ENCODE data around the gene GPLD1.

Gene GPLD1

DNA sequence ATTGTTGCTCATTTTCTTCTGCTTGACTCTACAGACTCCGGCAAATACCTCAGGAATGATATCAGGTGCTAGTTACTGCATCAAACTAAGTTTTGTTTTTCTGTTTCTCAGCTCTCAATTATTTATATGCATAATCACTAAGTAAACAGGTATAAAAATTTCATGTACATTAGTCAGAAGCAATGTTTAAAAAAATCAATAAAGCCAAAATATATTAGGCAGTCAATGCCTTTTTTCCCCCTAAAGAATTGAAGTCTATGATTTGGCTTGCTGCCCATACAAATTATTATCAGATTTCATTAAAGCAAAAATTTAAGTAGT is 107.2 kb downstream of the GPLD1 start:
- Histone ChIP-seq H4K20me1 (ENCODE audit: insufficient read depth, low read length) (no peaks in the 10 kb centered on the region), H3K4me3 (ENCODE audit: low read length) (no peak overlapping the region), H3K4me2 (ENCODE audit: low read depth, low read length) (no peak overlapping the region), H3K9me3 (replicated peaks; ENCODE audit: insufficient read depth, low read length) (no peaks in the 10 kb centered on the region), H3K27ac (ENCODE audit: low read length) (no peak overlapping the region), H3K36me3 (replicated peaks; ENCODE audit: insufficient read depth, low read length) (no peaks in the 10 kb centered on the region), H3F3A (ENCODE audit: insufficient read depth, low read length) (no peaks in the 10 kb centered on the region), H3K4me1 (ENCODE audit: low read length) (no peaks in the 10 kb centered on the region), H3K79me2 (ENCODE audit: low read length) (no peaks in the 10 kb centered on the region), H3K9ac (ENCODE audit: low read length) (no peak overlapping the region), H2AFZ (ENCODE audit: low read length) (no peak overlapping the region), H3K27me3 (replicated peaks; ENCODE audit: insufficient read depth, low read length) (no peaks in the 10 kb centered on the region), H3K9me2 (replicated peaks; ENCODE audit: insufficient read depth, low read length) (no peaks in the 10 kb centered on the region)
- DNase-seq, result no peak
- TF ChIP-seq EZH2 (optimal IDR thresholded peaks at IDR 0.05; ENCODE audit: low read depth, low read length) (no peak), EZH2phosphoT487 (IDR thresholded peaks at IDR 0.05; ENCODE audit: low read length) (no peak), CTCF (IDR thresholded peaks at IDR 0.05; ENCODE audit: low read length) (no peak)

- Histone ChIP-seq H3K36me3 (replicated peaks; ENCODE audit: insufficient read depth, low read length) (no peaks in the 10 kb centered on the region), H3K9ac (ENCODE audit: low read length) (no peak overlapping the region), H3K9me2 (replicated peaks; ENCODE audit: insufficient read depth, low read length) (no peaks in the 10 kb centered on the region), H3K79me2 (ENCODE audit: low read length) (no peaks in the 10 kb centered on the region), H3K27me3 (replicated peaks; ENCODE audit: insufficient read depth, low read length) (no peaks in the 10 kb centered on the region), H2AFZ (ENCODE audit: low read length) (no peak overlapping the region), H4K20me1 (ENCODE audit: insufficient read depth, low read length) (no peaks in the 10 kb centered on the region), H3K4me3 (ENCODE audit: low read length) (no peak overlapping the region), H3K4me1 (ENCODE audit: low read length) (no peaks in the 10 kb centered on the region), H3K27ac (ENCODE audit: low read length) (no peak overlapping the region), H3K4me2 (ENCODE audit: low read depth, low read length) (no peak overlapping the region), H3F3A (ENCODE audit: insufficient read depth, low read length) (no peaks in the 10 kb centered on the region), H3K9me3 (replicated peaks; ENCODE audit: insufficient read depth, low read length) (no peaks in the 10 kb centered on the region)
- TF ChIP-seq EZH2 (optimal IDR thresholded peaks at IDR 0.05; ENCODE audit: low read depth, low read length) (no peak), CTCF (IDR thresholded peaks at IDR 0.05; ENCODE audit: low read length) (no peak), EZH2phosphoT487 (IDR thresholded peaks at IDR 0.05; ENCODE audit: low read length) (no peak)
- no peak for DNase-seq
Measured at GRCh38 chr6:24381476-24382219, 107.7 kb downstream of the GPLD1 start.

DNA sequence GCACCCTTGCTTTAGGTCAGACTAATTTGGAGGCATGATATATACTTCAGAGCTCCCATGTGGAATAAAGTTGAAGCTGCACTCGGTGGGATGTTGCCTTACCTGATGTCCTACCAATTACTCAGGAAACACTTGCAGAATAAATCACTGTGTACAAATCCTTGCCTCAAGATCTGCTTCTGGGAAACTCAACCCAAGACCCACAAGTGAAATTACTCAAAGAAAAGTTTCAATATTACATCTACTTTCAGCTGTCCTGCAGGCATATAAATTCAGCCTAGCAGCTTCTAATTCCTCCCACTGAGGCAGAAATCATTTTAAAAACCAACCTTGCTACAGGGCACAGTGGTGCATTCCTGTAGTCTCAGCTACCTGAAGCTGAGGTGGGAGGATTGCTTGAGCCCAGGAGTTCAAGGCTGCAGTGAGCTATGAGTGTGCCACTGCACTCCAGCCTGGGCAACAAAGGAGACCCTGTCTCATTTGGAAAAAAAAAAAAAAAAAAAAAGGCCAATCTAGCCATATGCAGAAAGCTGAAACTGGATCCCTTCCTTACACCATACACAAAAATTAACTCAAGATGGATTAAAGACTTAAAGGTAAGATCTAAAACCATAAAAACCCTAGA is 110.8 kb downstream of the GPLD1 start:
- H3F3A ChIP-seq (ENCODE audit: insufficient read depth, low read length), result no peaks in the 10 kb centered on the region
- H3K9ac ChIP-seq (ENCODE audit: low read length), result no peak overlapping the region
- H3K4me1 ChIP-seq (ENCODE audit: low read length), result no peaks in the 10 kb centered on the region
- H3K9me3 ChIP-seq (replicated peaks; ENCODE audit: insufficient read depth, low read length), result no peaks in the 10 kb centered on the region
- H3K36me3 ChIP-seq (replicated peaks; ENCODE audit: insufficient read depth, low read length), result no peaks in the 10 kb centered on the region
- H3K9me2 ChIP-seq (replicated peaks; ENCODE audit: insufficient read depth, low read length), result no peaks in the 10 kb centered on the region
- H2AFZ ChIP-seq (ENCODE audit: low read length), result no peak overlapping the region
- TF ChIP-seq CTCF (IDR thresholded peaks at IDR 0.05; ENCODE audit: low read length) (no peak), EZH2 (optimal IDR thresholded peaks at IDR 0.05; ENCODE audit: low read depth, low read length) (no peak), EZH2phosphoT487 (IDR thresholded peaks at IDR 0.05; ENCODE audit: low read length) (no peak)
- H3K4me2 ChIP-seq (ENCODE audit: low read depth, low read length), result no peak overlapping the region
- no peak overlapping the region for H3K4me3 ChIP-seq (ENCODE audit: low read length)
- no peaks in the 10 kb centered on the region for H3K79me2 ChIP-seq (ENCODE audit: low read length)
- no peak overlapping the region for H3K27ac ChIP-seq (ENCODE audit: low read length)
- no peaks in the 10 kb centered on the region for H3K27me3 ChIP-seq (replicated peaks; ENCODE audit: insufficient read depth, low read length)
- no peaks in the 10 kb centered on the region for H4K20me1 ChIP-seq (ENCODE audit: insufficient read depth, low read length)
- DNase-seq, result no peak

Data from MM.1S (cell line).